D341Med (cell line): ENCODE measurements around the gene NFIX.
"Not testable (repeated sequence)": the region's sequence is repeated elsewhere in the genome, so short reads cannot be mapped to it uniquely, and the experiment has no call there.

Experiments
- DNase-seq: peaks from one replicate; pipeline ENCODE4 v3.0.0; 2012; ENCODE audit warnings: low spot score

Gene NFIX

DNA sequence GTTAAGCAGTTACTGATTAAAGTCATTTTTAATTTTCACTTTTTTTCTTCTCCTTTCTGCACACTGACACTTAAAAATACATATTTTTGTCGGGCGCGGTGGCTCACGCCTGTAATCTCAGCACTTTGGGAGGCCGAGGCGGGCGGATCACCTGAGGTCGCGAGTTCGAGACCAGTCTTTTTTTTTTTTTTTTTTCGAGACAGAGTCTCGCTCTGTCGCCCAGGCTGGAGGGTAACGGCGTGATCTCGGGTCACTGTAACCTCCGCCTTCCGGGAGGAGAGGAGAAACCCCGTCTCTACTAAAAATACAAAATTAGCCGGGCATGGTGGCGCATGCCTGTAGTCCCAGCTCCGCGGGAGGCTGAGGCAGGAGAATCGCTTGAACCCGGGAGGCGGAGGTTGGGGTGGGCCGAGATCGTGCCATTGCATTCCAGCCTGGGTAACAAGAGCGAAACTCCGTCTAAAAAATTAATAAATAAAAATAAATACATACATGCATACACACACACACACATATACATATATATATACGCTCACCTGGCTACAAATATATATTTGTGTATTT is 37.8 kb upstream of the NFIX start:
- DNase-seq = not testable (repeated sequence)

DNA sequence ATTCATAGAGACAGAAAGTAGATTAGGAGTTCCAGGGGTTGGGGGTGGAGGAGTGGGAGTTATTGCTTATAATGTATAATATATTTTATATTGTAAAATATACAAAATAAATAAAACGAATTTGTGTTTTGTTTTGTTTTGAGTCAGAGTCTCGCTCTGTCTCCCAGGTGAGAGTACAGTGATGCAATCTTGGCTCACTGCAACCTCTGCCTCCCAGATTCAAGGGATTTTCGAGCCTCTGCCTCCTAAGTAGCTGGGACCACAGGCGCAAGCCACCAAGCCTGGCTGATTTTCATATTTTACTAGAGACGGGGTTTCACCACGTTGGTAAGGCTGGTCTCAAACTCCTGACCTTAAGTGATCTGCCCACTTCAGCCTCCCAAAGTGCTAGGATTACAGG is 35.8 kb upstream of the NFIX start:
- DNase-seq = no peak

DNA sequence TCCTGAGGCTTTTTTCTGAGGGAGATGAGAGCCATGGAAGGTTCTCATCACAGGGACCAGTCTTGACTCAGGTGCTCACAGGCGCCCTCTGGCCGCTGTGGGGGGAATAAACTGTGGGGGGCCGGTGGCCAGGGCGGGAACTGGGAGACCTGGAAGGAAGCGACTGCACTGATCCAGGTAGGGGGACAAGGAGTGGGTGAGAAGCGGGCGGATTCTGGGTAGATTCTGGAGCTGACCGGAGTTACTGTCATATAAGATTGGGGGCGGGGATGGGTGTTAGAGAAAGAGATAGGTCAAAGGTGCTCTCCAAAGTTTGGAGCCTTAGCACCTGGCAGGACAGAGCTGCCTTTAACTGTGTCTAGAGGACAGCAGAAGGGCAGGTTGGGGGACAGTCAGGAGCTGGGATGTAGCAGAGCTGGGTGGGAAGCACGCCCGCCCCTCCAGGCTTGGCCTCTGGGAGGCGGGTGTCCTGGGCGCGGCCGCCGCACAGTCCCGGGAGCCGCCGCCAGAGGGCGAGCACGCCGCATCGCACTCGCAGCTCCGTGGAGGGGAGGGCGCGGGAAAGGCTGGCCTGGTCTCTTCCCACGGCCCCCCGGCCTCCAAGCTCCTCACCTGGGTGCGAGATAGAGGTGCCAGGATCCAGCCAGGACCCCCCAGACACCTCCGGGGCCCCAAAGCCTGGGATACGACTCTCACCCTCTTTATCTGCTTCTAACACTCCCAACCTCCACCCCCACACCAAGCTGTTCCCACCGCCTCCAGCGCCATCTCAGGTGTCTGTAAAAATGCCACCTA is 30.1 kb upstream of the NFIX start:
- DNase-seq = peak; percentile 92

DNA sequence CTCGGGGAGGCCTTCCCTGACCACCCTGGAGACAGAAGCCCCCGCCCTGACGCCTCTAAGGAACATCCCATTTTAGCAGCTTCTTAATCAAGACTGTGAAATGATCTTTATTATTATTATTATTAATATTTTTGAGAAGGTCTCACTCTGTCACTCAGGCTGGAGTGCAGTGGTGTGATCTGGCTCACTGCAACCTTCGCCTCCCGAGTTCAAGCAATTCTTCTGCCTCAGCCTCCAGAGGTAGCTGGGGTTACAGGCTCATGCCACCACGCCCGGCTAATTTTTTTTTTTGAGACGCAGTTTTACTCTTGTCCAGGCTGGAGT is 29.5 kb upstream of the NFIX start:
- DNase-seq = no peak

DNA sequence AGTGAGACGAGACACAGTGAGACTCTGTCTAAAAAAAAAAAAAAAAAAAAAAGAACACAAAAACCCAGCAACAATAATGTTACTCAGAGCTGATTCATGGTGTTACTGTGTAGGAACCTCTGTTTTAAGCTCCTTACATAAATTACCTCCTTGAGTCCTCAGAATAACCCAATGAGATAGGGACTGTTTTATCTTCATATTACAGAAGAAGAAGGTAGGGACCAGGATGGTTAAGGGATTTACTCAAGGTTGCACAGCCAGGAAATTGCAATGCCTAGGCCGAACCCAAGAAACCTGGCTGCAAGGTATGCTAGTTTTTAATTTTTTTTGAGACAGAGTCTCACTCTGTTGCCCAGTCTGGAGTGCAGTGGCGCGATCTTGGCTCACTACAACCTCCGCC is 27.4 kb upstream of the NFIX start:
- DNase-seq = no peak

DNA sequence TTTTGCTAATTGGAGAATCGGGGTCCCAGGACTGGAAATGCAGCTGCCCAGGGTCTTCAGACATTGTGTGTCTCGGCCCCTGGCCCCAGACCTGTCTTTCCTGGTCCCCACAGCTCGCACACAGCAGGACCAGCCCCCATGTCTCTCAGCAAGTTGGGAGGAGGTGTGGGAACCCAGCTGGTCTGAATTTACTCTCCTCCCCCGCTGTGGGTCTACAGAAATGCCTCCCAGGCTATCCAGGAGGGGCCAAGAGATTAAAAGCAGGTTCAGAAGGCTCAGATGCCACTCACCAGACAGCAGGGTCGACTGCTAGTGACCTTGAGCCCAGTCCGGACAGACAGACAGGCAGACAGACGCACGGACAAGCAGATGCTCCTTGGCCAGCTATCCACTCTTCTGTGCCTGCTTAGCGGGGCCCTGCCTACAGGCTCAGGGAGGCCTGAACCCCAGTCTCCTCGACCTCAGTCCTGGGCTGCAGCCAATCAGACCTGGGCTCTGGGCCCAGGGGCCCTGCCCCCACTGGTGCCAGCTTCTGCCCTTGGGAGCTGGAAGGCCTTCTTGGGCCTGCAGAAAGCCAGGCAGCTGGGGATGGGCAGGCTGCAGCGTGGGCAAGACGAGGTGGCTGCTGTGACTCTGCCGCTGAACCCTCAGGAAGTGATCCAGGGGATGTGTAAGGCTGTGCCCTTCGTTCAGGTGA is 25.8 kb upstream of the NFIX start, which contains the start of gene DAND5:
Gene DAND5 (plus strand): TSS at position 285 of the 697 bp plus-strand sequence. CDS start 85 bp downstream, at position 370.
- DNase-seq = peak; percentile 68

DNA sequence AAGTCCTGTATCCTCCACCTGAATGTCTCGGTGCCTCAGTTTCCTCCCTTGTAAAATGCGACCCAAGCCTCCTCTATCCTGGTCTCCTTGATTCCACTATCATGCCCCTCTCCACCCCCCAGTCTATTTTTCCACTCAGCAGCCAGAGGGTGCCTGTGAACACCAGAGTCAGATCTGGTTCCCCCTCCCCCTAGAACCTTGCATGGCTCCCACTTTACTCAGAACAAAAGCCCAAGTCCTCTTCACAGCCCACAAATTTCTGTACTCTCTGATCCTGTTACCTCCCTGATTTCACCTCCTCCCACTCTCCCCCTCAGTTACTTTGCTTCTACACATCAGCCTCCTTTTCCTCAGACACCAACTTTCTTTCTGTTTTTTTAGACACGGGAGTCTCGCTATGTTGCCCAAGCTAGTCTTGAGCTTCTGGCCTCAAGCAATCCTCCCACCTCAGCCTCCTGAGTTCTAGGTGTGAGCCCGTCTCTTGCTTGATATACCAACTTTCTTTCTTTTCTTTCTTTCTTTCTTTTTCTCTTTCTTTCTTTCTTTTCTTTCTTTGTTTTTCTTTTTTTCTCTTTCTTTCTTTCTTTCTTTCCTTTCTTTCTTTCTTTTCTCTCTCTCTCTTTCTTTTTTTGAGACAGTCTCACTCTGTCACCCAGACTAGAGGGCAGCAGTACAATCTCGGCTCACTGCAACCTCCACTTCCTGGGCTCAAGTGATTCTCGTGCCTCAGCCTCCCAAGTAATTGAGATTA is 25.0 kb upstream of the NFIX start:
- DNase-seq = no peak

DNA sequence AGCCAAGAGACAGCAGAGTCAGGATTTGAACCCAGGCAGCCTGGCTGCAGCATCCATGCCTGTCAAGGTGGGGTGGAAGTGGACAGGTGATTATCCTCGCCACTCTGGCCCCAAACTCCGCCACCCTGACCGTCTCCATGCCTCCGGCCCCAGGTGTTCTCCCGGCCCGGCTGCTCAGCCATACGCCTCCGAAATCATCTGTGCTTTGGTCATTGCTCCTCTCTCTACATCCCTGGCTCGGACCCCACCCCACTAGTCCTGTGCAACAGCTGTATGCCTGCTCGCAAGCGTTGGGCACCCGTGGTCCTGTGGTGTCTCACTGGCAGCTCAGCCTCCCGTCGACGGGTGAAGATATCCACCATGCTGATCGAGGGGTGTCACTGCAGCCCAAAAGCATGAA is 22.0 kb upstream of the NFIX start:
- DNase-seq = no peak

DNA sequence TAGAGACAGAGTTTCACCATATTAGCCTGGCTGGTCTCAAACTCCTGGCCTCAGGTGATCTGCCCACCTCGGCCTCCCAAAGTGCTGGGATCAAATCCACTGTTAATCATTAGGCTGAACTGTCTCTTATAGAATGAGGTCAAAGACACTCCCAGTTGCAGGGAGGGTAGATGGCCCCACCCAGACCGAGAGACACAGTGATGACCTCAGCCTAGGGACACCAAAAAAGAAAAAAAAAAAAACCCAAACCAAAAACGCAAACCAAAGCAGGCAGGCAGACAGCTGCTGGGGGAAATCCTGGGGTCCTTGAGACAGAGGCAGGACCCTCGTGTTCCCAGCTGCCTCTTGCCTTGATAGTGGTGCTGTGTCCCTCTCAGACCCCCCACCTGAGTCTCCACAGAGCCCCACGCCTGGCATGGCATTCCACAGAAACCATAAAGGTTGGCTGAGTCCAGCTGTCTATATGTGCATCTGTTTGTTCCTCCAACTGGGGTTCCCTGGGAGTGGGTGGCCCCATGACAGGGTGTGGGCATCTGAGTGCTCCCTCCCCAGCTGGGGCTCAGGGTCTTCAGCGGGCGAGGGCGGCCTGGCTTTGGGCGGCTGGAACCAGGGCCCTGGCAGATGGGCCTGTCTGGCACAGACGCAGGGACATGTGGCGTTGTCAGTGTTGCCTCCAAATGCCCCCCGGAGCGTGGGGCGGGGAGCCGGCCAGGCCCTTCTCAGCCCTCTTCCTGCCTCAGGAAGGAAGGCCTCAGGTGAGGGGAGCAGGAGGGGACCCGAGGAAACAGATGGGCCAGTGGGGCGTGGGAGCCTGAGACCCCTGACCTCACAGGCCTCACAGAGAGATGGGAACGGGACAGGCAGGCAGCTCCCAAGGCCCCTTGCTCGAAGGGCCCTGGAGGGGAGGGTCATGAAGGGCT is 20.7 kb upstream of the NFIX start:
- DNase-seq = peak; percentile 84

DNA sequence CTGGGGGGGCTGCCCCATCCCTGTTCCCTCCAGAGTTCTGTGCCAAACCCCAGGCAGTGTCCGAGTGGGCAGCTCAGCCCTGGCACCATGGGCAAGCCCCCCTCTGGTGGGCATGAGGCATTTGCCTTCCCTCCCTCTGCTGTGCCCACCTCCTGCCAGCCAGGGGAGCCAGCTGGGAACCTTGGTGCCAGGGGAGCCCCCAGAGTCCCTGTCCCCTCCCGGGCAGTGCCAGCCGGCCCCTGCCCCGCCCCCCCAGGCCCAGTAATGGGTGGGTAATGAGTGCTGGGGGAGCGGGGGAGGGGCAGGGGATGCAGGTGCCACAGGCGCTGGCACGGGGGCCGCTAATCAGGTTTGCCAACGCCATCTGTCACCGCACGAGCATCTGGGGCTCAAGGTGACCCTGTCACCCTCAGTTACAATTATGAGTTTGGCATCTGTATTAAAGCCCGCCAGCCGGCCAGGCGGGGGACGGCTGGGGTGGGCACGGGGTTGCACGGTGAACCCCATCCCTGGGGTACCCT is 20.0 kb upstream of the NFIX start:
- peak; percentile 73 for DNase-seq

DNA sequence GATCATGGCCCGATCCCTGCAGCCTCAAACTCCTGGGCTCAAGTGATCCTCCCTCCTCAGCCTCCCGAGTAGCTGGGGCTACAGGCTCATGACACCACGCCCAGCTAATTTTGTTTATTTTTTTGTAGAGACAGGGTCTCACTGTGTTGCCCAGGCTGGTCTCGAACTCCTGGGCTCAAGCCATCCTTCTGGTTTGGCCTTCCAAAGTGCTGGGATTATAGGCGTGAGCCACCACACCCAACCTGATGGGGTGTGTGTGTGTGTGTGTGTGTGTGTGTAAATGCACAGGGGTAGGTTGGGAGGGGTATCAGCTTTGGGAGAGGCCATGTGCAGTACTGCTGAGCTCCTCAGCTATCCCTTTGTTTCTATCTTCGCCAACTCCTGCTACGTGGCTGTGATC is 19.2 kb upstream of the NFIX start:
- peak; percentile 43 for DNase-seq

DNA sequence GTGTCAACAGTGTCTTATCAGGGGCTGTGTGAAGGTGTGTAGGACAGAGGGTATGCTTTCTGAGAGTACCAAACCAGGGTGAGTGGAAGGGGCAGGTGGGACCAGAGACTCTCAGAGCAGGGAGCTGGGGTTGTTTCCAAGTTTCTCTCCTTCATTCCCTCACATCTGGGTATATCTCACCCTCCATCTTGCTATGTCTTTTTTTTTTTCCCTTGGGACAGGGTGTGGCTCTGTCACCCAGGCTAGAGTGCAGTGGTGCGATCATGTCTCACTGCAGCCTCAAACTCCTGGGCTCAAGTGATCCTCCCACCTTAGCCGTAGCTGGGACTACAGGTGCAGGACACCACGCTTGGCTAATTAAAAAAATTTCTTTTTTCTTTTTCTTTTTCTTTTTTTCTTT is 15.3 kb upstream of the NFIX start:
- DNase-seq = no peak

DNA sequence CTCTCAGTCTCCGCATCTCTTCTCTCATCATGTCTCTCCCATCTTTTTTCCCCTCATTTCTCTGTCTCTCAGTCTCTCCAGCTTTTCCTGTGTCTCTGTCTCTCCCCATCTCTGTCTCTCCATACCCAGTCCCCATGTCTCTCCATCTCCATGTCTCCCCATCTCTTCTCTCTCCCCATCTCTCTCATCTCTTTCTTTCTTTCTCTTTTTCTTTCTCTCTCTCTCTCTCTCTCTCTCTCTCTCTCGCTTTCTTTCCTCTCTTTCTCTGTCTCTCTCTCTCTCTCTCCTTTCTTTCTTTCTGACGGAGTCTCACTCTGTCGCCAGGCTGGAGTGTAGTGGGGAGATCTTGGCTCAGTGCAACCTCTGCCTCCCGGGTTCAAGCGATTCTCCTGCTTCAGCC is 12.6 kb upstream of the NFIX start:
- no peak for DNase-seq

DNA sequence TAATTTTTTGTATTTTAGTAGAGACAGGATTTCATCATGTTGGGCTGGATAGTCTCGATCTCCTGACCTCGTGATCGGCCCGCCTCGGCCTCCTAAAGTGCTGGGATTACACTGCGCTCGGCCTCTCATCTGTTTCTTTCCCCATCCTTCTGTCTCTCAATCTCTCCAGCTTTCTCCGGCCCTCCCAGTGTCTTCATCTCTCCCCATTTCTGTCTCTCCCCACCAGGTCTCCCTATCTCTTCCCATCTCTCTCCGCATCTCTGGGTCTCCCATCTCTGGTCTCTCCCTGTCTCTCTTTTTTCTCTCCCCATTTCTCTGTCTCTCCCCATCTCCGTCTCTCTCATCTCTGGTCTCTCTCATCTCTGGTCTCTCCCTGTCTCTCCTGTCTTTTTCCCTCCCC is 12.2 kb upstream of the NFIX start:
- no peak for DNase-seq

DNA sequence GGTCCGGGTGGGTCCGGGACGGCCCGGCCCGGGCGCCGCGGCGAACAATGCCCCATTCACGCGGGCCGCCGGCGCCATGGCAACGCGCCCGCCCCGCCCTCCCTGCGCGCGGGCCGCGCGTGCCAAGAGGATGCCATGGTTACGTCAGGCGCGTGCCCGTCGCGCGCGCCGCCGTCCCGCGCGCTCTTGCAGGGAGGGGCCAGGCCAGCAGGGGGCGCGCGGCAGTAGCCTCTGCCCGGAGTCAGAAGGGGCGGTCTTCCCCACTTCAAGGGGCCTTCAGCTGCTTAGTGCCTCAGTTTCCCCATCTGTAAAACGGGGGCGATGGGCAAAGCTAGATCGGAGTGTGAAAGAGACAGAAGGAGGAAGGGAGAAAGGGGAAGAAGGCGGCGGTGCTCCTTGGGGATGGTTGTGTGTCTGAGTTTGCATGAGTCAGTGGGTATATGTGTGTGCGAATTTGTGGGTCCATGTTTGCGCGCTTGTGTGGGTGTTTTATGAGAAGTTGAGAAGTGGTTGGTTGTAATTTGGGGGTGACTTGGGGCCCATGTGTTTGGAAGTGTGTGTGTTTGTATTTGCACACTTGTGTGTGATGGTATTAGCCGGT is 11.6 kb upstream of the NFIX start:
- DNase-seq = peak; percentile 98

DNA sequence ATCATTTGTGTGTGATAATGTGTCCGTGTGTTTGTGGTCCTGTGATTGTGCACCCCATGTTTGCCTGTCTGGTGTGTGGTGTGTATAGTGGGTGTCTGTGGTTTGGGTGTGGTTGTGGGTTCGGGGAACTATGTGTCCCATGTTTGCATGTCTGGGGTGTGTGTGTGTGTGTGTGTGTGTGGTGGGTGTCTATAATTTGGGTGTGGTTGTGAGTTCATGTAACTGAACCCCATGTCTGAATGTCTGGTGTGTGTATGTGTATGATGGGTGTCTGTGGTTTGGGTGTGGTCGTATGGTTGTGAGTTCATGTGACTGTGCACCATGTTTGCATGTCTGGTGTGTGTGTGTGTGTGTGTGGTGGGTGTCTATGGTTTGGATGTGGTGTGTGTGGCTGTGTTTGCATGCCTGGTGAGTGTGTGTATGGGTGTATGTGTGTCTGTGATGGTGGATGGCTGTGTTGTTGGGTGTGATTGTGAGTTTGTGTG is 11.1 kb upstream of the NFIX start:
- DNase-seq = no peak

DNA sequence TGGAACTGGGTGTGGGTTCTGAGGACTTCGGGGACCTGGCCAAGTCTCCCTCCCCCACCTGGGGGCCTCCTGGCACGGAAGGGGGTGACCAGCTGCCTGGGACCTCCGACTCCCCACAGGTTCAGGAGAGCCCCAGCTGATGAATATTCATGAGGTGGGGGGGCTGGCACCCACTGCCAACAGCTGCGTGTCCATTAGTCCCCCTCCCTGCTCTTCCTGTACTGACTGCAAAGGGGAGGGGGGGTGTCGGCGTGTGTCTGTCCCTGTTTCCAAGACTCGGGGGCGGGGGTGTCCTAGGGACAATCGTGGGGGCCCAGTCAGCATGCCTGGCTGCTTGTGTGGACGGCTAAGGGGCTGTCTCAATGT is 10.6 kb upstream of the NFIX start:
- no peak for DNase-seq

DNA sequence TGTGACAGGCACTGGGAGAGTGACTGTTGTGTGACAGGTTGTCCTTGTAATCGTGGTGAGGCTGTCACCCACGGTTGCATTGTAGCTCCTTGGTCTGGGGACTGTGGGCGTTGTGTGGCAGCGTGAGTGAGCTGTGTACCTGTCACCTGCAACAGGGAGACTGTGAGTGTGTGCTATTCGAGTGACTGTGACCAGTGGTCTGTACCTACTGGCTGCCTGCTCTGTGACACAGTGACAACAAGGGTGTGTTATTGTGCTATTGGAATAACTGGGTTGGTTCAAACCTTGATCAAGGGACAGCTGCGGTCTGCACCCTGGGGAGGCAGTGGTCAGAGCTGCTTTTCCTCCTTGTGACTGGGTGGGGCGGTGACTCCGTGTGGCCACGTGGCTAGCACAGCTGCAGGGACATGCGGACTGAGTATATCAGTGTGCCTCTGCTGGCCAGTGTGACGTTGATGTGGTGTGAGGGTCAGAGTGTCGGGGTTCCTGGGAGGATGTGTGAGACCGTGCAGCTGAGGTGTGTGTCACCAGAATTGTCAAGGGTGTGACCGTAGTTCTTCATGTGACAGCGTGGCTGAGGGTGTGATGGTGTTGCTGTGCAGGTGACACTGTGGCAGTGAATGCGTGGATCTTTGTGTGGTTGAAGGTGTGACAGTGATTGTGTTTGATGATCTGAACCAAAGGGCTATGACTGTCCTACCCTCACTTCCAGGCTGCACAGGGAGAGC is 10.1 kb upstream of the NFIX start:
- DNase-seq = no peak

DNA sequence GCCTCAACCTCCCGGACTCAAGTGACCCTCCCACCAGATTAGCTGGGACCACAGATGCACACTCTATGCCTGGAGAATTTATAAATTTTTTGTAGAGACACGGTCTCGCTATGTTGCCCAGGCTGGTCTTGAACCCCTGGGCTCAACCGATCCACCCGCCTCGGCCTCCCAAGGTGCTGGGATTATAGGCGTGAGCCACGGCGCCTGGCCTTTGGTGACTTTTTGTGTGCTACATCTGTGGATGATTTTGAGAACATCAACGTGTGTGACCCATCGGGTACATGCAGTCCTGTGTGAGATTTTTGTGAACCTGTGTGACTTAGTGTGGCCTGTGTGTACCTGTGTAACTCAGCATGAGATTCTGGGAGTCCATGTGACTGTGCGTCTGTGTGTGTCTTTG is 8.5 kb upstream of the NFIX start:
- no peak for DNase-seq

DNA sequence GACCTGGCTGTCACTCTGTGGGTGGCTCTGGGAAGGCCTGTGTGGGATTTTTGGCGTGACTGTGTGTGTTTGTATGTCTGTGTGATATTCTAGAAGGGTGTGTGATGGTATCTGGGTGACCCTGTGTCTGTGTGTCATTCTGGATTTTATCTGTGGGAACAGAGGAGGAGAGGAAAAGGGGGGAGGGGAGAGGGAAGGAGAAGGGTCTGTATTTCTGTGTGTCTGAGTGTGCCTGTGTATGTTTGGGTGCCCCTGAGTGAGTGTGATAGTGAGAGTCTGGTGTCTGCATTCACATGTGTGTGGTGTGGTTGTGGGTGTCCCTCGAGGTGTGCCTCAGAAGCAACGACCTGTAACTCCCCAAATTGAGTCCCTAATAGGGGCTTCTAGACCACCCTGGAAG is 8.1 kb upstream of the NFIX start:
- no peak for DNase-seq
